HEK293T (cell line): ENCODE measurements around the gene MGLL.

Source experiments
- FOXK2 ChIP-seq: fragments of 450-650 bp; IDR thresholded peaks from 2 replicates; pipeline ENCODE4 v1.6.1; 2016; ENCODE audit warnings: mild to moderate bottlenecking
- SP1 ChIP-seq: fragments of 450-650 bp; IDR thresholded peaks from 2 replicates; pipeline ENCODE4 v1.6.1; 2017
- SUZ12 ChIP-seq: fragments of 450-650 bp; IDR thresholded peaks from 2 replicates; pipeline ENCODE4 v1.6.1; 2016; ENCODE audit warnings: mild to moderate bottlenecking
- ZNF384 ChIP-seq: fragments of 450-650 bp; IDR thresholded peaks from 2 replicates; pipeline ENCODE4 v1.6.1; 2016

DNA sequence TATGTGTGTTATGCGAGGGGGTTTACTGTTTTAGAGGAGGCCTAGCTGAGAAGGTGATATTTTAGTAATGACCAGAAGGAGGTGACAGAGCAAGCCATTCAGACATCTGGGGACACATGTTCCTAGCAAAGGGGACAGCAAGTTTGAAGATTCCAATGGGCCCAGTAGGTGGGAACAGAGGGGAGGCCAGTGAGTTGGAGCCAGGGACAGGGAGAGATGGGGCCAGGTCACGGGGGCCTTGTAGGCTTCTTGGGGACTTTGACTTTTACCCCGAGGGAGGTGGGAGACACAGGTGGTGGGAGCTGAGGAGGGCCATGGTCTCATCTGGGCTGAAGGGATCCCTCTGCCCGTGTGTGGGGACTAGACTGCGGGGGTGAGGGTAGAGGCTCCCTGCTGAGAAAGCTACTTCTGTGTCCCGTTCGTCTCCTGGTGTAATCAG is 72.5 kb downstream of the MGLL start:
- TF ChIP-seq SUZ12 (no peak), ZNF384 (no peak), FOXK2 (no peak), SP1 (no peak)
